K562 (cell line): ENCODE measurements around the gene LAG3. TPM values are rescaled to one million over a fixed set of nuclear protein-coding genes. Genes with fewer than 3 reads are reported as not detected.

Source experiments
- ARHGAP35 ChIP-seq: fragments of 450-650 bp; IDR thresholded peaks from 2 replicates; pipeline ENCODE4 v1.6.1; 2018; ENCODE audit not compliant: partially characterized antibody
- ARNT ChIP-seq, 2 experiments: fragments of 450-650 bp; IDR thresholded peaks; 2 replicates each; pipeline ENCODE4 v1.6.1; 2016; ENCODE audit warnings: mild to moderate bottlenecking in 1 of 2
- ATF7 ChIP-seq: fragments of 450-650 bp; IDR thresholded peaks from 2 replicates; pipeline ENCODE4 v1.7.1; 2014; ENCODE audit warnings: mild to moderate bottlenecking, moderate library complexity
- BCOR ChIP-seq: fragments of 450-650 bp; IDR thresholded peaks from 2 replicates; pipeline ENCODE4 v1.6.1; 2016
- GATAD2A ChIP-seq: fragments of 450-650 bp; IDR thresholded peaks from 2 replicates; pipeline ENCODE4 v1.6.1; 2017
- HDAC2 ChIP-seq: fragments of 450-650 bp; IDR thresholded peaks from 2 replicates; pipeline ENCODE4 v1.6.1; 2016; ENCODE audit warnings: mild to moderate bottlenecking
- HSF4 ChIP-seq: fragments of 250-450 bp; sonication (Bioruptor Pico); IDR thresholded peaks from 2 replicates; pipeline ENCODE4 v2.1.2; 2022; ENCODE audit warnings: mild to moderate bottlenecking, moderate library complexity, borderline replicate concordance
- L3MBTL2 ChIP-seq: fragments of 450-650 bp; IDR thresholded peaks from 2 replicates; pipeline ENCODE4 v1.6.1; 2016; ENCODE audit warnings: mild to moderate bottlenecking, moderate library complexity
- MYNN ChIP-seq, 2 experiments: sonication (generic); formaldehyde crosslinking in 1 of 2; IDR thresholded peaks; 2 replicates each; pipeline versions ENCODE4 v1.5.0 to v1.6.1; 2016 to 2020; ENCODE audit warnings: antibody characterized with exemption in 1 of 2, missing genetic modification reagents in 1 of 2
- NFIC ChIP-seq: fragments of 450-650 bp; IDR thresholded peaks from 2 replicates; pipeline ENCODE4 v1.6.1; 2017; ENCODE audit warnings: mild to moderate bottlenecking, inconsistent platforms
- NFXL1 ChIP-seq: fragments of 450-650 bp; formaldehyde crosslinking; IDR thresholded peaks from 2 replicates; pipeline ENCODE4 v1.4.0; 2021; ENCODE audit warnings: mild to moderate bottlenecking
- NKRF ChIP-seq: fragments of 450-650 bp; IDR thresholded peaks from 2 replicates; pipeline ENCODE4 v1.6.1; 2016; ENCODE audit warnings: borderline replicate concordance
- POLR2A ChIP-seq: fragments of 450-650 bp; conservative IDR thresholded peaks from 2 replicates; pipeline ENCODE4 v1.6.1; 2016
- POLR2AphosphoS2 ChIP-seq: IDR thresholded peaks from 2 replicates; pipeline ENCODE4 v1.6.1; 2012; ENCODE audit warnings: low read length, improper control_type of control experiment
- POU5F1 ChIP-seq: fragments of 150-350 bp; IDR thresholded peaks from 2 replicates; pipeline ENCODE4 v1.6.1; 2014; ENCODE audit warnings: borderline replicate concordance, low read length, low read depth, mild to moderate bottlenecking; ENCODE audit not compliant: partially characterized antibody
- RBM25 ChIP-seq: fragments of 200-400 bp; formaldehyde crosslinking; IDR thresholded peaks from 2 replicates; pipeline ENCODE4 v1.6.1; 2018; ENCODE audit warnings: low read length, low read depth, moderate library complexity; ENCODE audit not compliant: severe bottlenecking
- RREB1 ChIP-seq: fragments of 250-450 bp; sonication (Bioruptor Pico); IDR thresholded peaks from 2 replicates; pipeline ENCODE4 v1.4.0; 2020
- RUNX1 ChIP-seq: sonication (generic); IDR thresholded peaks from 2 replicates; pipeline ENCODE4 v1.6.1; 2016; ENCODE audit warnings: antibody characterized with exemption, low read depth
- TCF3 ChIP-seq: sonication (generic); formaldehyde crosslinking; IDR thresholded peaks from 2 replicates; pipeline ENCODE4 v1.4.0; 2020; ENCODE audit warnings: mild to moderate bottlenecking, missing genetic modification reagents
- ZC3H8 ChIP-seq: fragments of 450-650 bp; IDR thresholded peaks from 2 replicates; pipeline ENCODE4 v1.6.1; 2017
- ZKSCAN1 ChIP-seq: fragments of 150-350 bp; IDR thresholded peaks from 2 replicates; pipeline ENCODE4 v1.6.1; 2016; ENCODE audit warnings: low read depth, low read length
- ZNF445 ChIP-seq: fragments of 250-450 bp; sonication (Bioruptor Pico); IDR thresholded peaks from 2 replicates; pipeline ENCODE4 v1.4.0; 2020; ENCODE audit warnings: low read depth, mild to moderate bottlenecking, moderate library complexity
- ZNF589 ChIP-seq: fragments of 200-800 bp; sonication (Bioruptor generic); IDR thresholded peaks from 2 replicates; pipeline ENCODE4 v1.6.1; 2016; ENCODE audit warnings: low read depth, missing genetic modification characterization, missing compliant biosample characterization
- ZNF668 ChIP-seq: fragments of 250-450 bp; sonication (Bioruptor Pico); IDR thresholded peaks from 2 replicates; pipeline ENCODE4 v1.8.0; 2022; ENCODE audit warnings: mild to moderate bottlenecking, inconsistent platforms
- ZNF699 ChIP-seq: fragments of 250-450 bp; sonication (Bioruptor Pico); IDR thresholded peaks from 2 replicates; pipeline ENCODE4 v1.8.0; 2021; ENCODE audit warnings: mild to moderate bottlenecking, moderate library complexity; ENCODE audit not compliant: insufficient replicate concordance
- polyA plus RNA-seq, 8 experiments: library from polyadenylated mRNA; depleted of rRNA in 4 of 8; stranded (reverse) in 5 of 8; unstranded in 3 of 8; fragments of >200 nt; fragmentation: Nextera tagmentation in 2 of 8; fragmentation: Illumina TruSeq in 1 of 8; extraction: Ambion mirVana in 2 of 8; extraction: Trizol in 1 of 8; gene quantifications; 2 replicates each; pipeline versions ENCODE4 v1.2.1 to v1.2.3, GENCODE V29; 2011 to 2014; ENCODE audit warnings: inconsistent platforms in 1 of 8, missing spikeins in 1 of 8
- total RNA-seq, 7 experiments: library from RNA; depleted of rRNA in 6 of 7; stranded (reverse); fragments of >200 nt in 6 of 7; fragmentation: Illumina TruSeq in 2 of 7; extraction: Trizol in 2 of 7; gene quantifications; 2 replicates each; pipeline versions ENCODE4 v1.2.1 to v1.2.3, GENCODE V29; 2011 to 2021; ENCODE audit warnings: low replicate concordance in 1 of 7

The LAG3 gene
- total and polyA plus RNA-seq, 9 of the 15 experiments (the other 6 are each of a cell fraction or from before 2014, with no cell fraction given) = 0.07 to 0.66 (median 0.09) TPM; not detected in 1

- TF ChIP-seq RREB1 (CRISPR knock-in tag) (no peak), L3MBTL2 (no peak), RBM25 (peak; percentile 76), POLR2A (0 out of 2 replicates have a peak, but pooled peaks have one; percentile 13), ATF7 (no peak), POU5F1 (no peak), RUNX1 (no peak), BCOR (peak; percentile 60), ARNT (IDR thresholded peaks at IDR 0.05) (no peak), ZC3H8 (no peak), ZNF668 (CRISPR knock-in tag) (no peak), ZKSCAN1 (no peak), NKRF (no peak), ZNF589 (CRISPR knock-in tag) (no peak), GATAD2A (no peak), POLR2AphosphoS2 (0 out of 2 replicates have a peak, but pooled peaks have one; percentile 32), ARHGAP35 (no peak), HDAC2 (no peak), MYNN (IDR thresholded peaks at IDR 0.05) (0 out of 2 replicates have a peak, but pooled peaks have one; percentile 7), MYNN (CRISPR knock-in tag; IDR thresholded peaks at IDR 0.05) (no peak), NFIC (no peak), ZNF699 (CRISPR knock-in tag) (no peak), HSF4 (CRISPR knock-in tag) (no peak), TCF3 (no peak), ZNF445 (CRISPR knock-in tag) (no peak), NFXL1 (CRISPR knock-in tag) (no peak)
Measured at GRCh38 chr12:6771509-6772330, 600 bp upstream of the LAG3 start (continued).
